Nephron (organoid): Measurements from ENCODE around the gene FBXO5.

Source experiments
- H3K27ac Mint-ChIP-seq, 3 experiments: 2 replicates each; pipeline ENCODE4 v1.8.0; 2020; ENCODE audit warnings: mixed read lengths in 3 of 3, mild to moderate bottlenecking in 2 of 3, moderate library complexity in 1 of 3
- H3K27me3 Mint-ChIP-seq: 2 replicates; pipeline ENCODE4 v1.8.0; 2021; ENCODE audit warnings: low read depth, mild to moderate bottlenecking, moderate library complexity, mixed read lengths
- H3K36me3 Mint-ChIP-seq: 2 replicates; pipeline ENCODE4 v1.8.0; 2020; ENCODE audit warnings: low read depth, mixed read lengths
- H3K4me1 Mint-ChIP-seq: 2 replicates; pipeline ENCODE4 v1.8.0; 2020; ENCODE audit warnings: mixed read lengths
- H3K4me3 Mint-ChIP-seq, 3 experiments: 2 replicates each; pipeline ENCODE4 v1.8.0; 2020; ENCODE audit warnings: mild to moderate bottlenecking in 3 of 3, mixed read lengths in 3 of 3, moderate library complexity in 2 of 3
- H3K9me3 Mint-ChIP-seq: 2 replicates; pipeline ENCODE4 v1.8.0; 2020; ENCODE audit warnings: mixed read lengths
- TF ChIP-seq, protein P1 (sequence below), 3 experiments: fragments of 200-600 bp; sonication (generic); IDR thresholded peaks; one replicate each; pipeline ENCODE4 v1.5.0; 2021; ENCODE audit warnings: antibody characterized with exemption in 3 of 3; ENCODE audit not compliant: unreplicated experiment in 3 of 3

FBXO5 gene

GRCh38 chr6:152978058-152978457 lies 4.8 kb downstream of the FBXO5 start:
- Mint-ChIP-seq H3K27ac (no peak overlapping the region), H3K4me1 (peaks cover 17% of the 10 kb centered on the region), H3K27me3 (no peaks in the 10 kb centered on the region), H3K4me3 (no peak overlapping the region), H3K36me3 (peaks cover 43% of the 10 kb centered on the region), H3K9me3 (peaks cover 5% of the 10 kb centered on the region)
- TF ChIP-seq, protein P1, sequence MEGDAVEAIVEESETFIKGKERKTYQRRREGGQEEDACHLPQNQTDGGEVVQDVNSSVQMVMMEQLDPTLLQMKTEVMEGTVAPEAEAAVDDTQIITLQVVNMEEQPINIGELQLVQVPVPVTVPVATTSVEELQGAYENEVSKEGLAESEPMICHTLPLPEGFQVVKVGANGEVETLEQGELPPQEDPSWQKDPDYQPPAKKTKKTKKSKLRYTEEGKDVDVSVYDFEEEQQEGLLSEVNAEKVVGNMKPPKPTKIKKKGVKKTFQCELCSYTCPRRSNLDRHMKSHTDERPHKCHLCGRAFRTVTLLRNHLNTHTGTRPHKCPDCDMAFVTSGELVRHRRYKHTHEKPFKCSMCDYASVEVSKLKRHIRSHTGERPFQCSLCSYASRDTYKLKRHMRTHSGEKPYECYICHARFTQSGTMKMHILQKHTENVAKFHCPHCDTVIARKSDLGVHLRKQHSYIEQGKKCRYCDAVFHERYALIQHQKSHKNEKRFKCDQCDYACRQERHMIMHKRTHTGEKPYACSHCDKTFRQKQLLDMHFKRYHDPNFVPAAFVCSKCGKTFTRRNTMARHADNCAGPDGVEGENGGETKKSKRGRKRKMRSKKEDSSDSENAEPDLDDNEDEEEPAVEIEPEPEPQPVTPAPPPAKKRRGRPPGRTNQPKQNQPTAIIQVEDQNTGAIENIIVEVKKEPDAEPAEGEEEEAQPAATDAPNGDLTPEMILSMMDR (IDR thresholded peaks at IDR 0.05; ENCODE audit: unreplicated experiment in 3 of 3) = no peak

GRCh38 chr6:152977556-152977955 lies 5.3 kb downstream of the FBXO5 start:
- H3K4me3 Mint-ChIP-seq = no peak overlapping the region
- H3K4me1 Mint-ChIP-seq = peaks cover 17% of the 10 kb centered on the region
- TF ChIP-seq, protein P1 (IDR thresholded peaks at IDR 0.05; ENCODE audit: unreplicated experiment in 3 of 3) = no peak
- H3K27me3 Mint-ChIP-seq = no peaks in the 10 kb centered on the region
- peaks cover 48% of the 10 kb centered on the region for H3K36me3 Mint-ChIP-seq
- H3K27ac Mint-ChIP-seq = no peak overlapping the region
- peaks cover 5% of the 10 kb centered on the region for H3K9me3 Mint-ChIP-seq

GRCh38 chr6:152976749-152977148 lies 6.1 kb downstream of the FBXO5 start:
- Mint-ChIP-seq H3K27ac (no peak overlapping the region), H3K4me1 (peaks cover 17% of the 10 kb centered on the region), H3K27me3 (no peaks in the 10 kb centered on the region), H3K36me3 (peaks cover 56% of the 10 kb centered on the region), H3K4me3 (no peak overlapping the region), H3K9me3 (peaks cover 5% of the 10 kb centered on the region)
- TF ChIP-seq, protein P1 (IDR thresholded peaks at IDR 0.05; ENCODE audit: unreplicated experiment in 3 of 3) = no peak

- peaks cover 6% of the 10 kb centered on the region for H3K4me1 Mint-ChIP-seq
- H3K27me3 Mint-ChIP-seq = no peaks in the 10 kb centered on the region
- TF ChIP-seq, protein P1 (IDR thresholded peaks at IDR 0.05; ENCODE audit: unreplicated experiment in 3 of 3) = no peak
- peaks cover 68% of the 10 kb centered on the region for H3K36me3 Mint-ChIP-seq
- no peak overlapping the region for H3K4me3 Mint-ChIP-seq
- no peak overlapping the region for H3K27ac Mint-ChIP-seq
- peaks cover 12% of the 10 kb centered on the region for H3K9me3 Mint-ChIP-seq
Observed at GRCh38 chr6:152975204-152975915, 7.5 kb downstream of the FBXO5 start.

GRCh38 chr6:152973916-152974315 lies 8.9 kb downstream of the FBXO5 start:
- TF ChIP-seq, protein P1 (IDR thresholded peaks at IDR 0.05; ENCODE audit: unreplicated experiment in 3 of 3) = no peak
- H3K27me3 Mint-ChIP-seq = no peaks in the 10 kb centered on the region
- peaks cover 23% of the 10 kb centered on the region for H3K9me3 Mint-ChIP-seq
- H3K36me3 Mint-ChIP-seq = peaks cover 83% of the 10 kb centered on the region
- H3K4me1 Mint-ChIP-seq = no peaks in the 10 kb centered on the region
- H3K4me3 Mint-ChIP-seq = no peak overlapping the region
- no peak overlapping the region for H3K27ac Mint-ChIP-seq
